HCT116 (cell line): ENCODE measurements around the gene LMLN. TPM values are rescaled to one million over a fixed set of nuclear protein-coding genes. Genes with fewer than 3 reads are reported as not detected.

Experiments
- ATAC-seq: fragments of 200-7000 bp; cut with Tn5 transposase; 2 replicates; pipeline ENCODE4 v1.9.1; 2020; ENCODE audit warnings: mild to moderate bottlenecking, moderate library complexity
- BruUV-seq: library from RNA; stranded (reverse); fragments of 400-500 nt; replicated peaks from 2 replicates; lab custom pipeline; 2021; lab: Mats Ljungman, UMichigan
- CTCF ChIA-PET: fragments of 300-600 bp; sonication (Branson Sonifier 250); formaldehyde crosslinking; loops from one replicate; lab custom pipeline; 2021; ENCODE audit warnings: antibody characterized with exemption; lab: Charles Lee
- POLR2A ChIA-PET: fragments of 300-600, 350-600 bp; sonication (Branson Sonifier 250); formaldehyde crosslinking; loops from one replicate; lab custom pipeline; 2021; ENCODE audit warnings: antibody characterized with exemption; lab: Charles Lee
- RAD21 ChIA-PET, 2 experiments: fragments of 300-600 bp; sonication (Branson Sonifier 250); formaldehyde crosslinking; loops; one replicate each; lab custom pipeline; 2023; ENCODE audit warnings: low total read pairs in 2 of 2; ENCODE audit not compliant: uncharacterized antibody in 2 of 2, unreplicated experiment in 2 of 2, low non-redundant PET in 1 of 2; lab: Charles Lee
- DNase-seq: peaks from one replicate; pipeline ENCODE4 v3.0.0-alpha.2; 2010; ENCODE audit warnings: low read depth, low spot score
- H2AFZ ChIP-seq: fragments of 200-600 bp; shearing (Covaris generic), sonication (generic); 2 replicates; pipeline ENCODE4 v1.6.1; 2017; ENCODE audit warnings: low read depth, mixed run types, mixed read lengths, antibody characterized with exemption, low read length; ENCODE audit not compliant: poor library complexity, severe bottlenecking
- H3K27ac ChIP-seq: 2 replicates; pipeline ENCODE4 v1.5.1; 2012; ENCODE audit warnings: low read depth, low read length
- H3K27me3 ChIP-seq: fragments of 200-600 bp; sonication (generic); 2 replicates; pipeline ENCODE4 v1.6.1; 2016; ENCODE audit warnings: mixed run types, low read length, mixed read lengths; ENCODE audit not compliant: insufficient read depth
- H3K36me3 ChIP-seq, 2 experiments: fragments of 200-500 bp in 1 of 2; fragments of 200-600 bp in 1 of 2; sonication (Bioruptor generic) in 1 of 2; sonication (generic) in 1 of 2; 2 replicates each; pipeline versions ENCODE4 v1.5.1 to v1.6.1; 2014 to 2016; ENCODE audit warnings: low read length in 2 of 2, inconsistent platforms in 1 of 2, mixed read lengths in 1 of 2, mixed run types in 1 of 2; ENCODE audit not compliant: insufficient read depth in 2 of 2, control insufficient read depth in 1 of 2
- H3K4me1 ChIP-seq, 2 experiments: fragments of 200-600 bp in 1 of 2; sonication (generic) in 1 of 2; 2 replicates each; pipeline versions ENCODE4 v1.5.1 to v1.6.1; 2012 to 2017; ENCODE audit warnings: low read length in 2 of 2, inconsistent platforms in 1 of 2, mild to moderate bottlenecking in 1 of 2, mixed read lengths in 1 of 2, mixed run types in 1 of 2, moderate library complexity in 1 of 2; ENCODE audit not compliant: insufficient read depth in 2 of 2, control insufficient read depth in 1 of 2
- H3K4me2 ChIP-seq: fragments of 200-600 bp; sonication (generic); 2 replicates; pipeline ENCODE4 v1.6.1; 2017; ENCODE audit warnings: mixed run types, low read length, mixed read lengths
- H3K4me3 ChIP-seq, 2 experiments: fragments of 200-600 bp in 1 of 2; sonication (generic) in 1 of 2; replicated peaks in 1 of 2; 2 replicates each; pipeline ENCODE4 v1.5.1; 2011 to 2016; ENCODE audit warnings: low read length in 2 of 2, control low read depth in 1 of 2, low read depth in 1 of 2, mild to moderate bottlenecking in 1 of 2, mixed read lengths in 1 of 2, mixed run types in 1 of 2
- H3K79me2 ChIP-seq: fragments of 200-600 bp; sonication (generic); 2 replicates; pipeline ENCODE4 v1.6.1; 2017; ENCODE audit warnings: mild to moderate bottlenecking, mixed run types, low read length, moderate library complexity, mixed read lengths; ENCODE audit not compliant: insufficient read depth
- H3K9ac ChIP-seq: fragments of 200-600 bp; sonication (generic); 2 replicates; pipeline ENCODE4 v1.6.1; 2016; ENCODE audit warnings: low read length, mixed read lengths
- H3K9me2 ChIP-seq: fragments of 200-600 bp; sonication (generic), shearing (Covaris generic); 2 replicates; pipeline ENCODE4 v1.6.1; 2017; ENCODE audit warnings: mixed run types, mild to moderate bottlenecking, moderate library complexity; ENCODE audit not compliant: insufficient read depth
- H3K9me3 ChIP-seq, 2 experiments: fragments of 200-500 bp in 1 of 2; fragments of 200-600 bp in 1 of 2; sonication (Bioruptor generic) in 1 of 2; sonication (generic) in 1 of 2; 2 replicates each; pipeline ENCODE4 v1.6.1; 2014 to 2017; ENCODE audit warnings: low read length in 2 of 2, mixed read lengths in 2 of 2, inconsistent platforms in 1 of 2, low read depth in 1 of 2, mild to moderate bottlenecking in 1 of 2, mixed run types in 1 of 2, moderate library complexity in 1 of 2; ENCODE audit not compliant: control insufficient read depth in 1 of 2, insufficient read depth in 1 of 2
- H4K20me1 ChIP-seq: fragments of 200-600 bp; sonication (generic), shearing (Covaris generic); 2 replicates; pipeline ENCODE4 v1.6.1; 2017; ENCODE audit warnings: mixed run types, mild to moderate bottlenecking, moderate library complexity; ENCODE audit not compliant: insufficient read depth
- EGR1 ChIP-seq: IDR thresholded peaks from 2 replicates; pipeline ENCODE4 v1.6.1; 2012; ENCODE audit warnings: low read depth
- EZH2 ChIP-seq: fragments of 200-600 bp; sonication (generic); IDR thresholded peaks from 2 replicates; pipeline ENCODE4 v1.6.1; 2017; ENCODE audit warnings: antibody characterized with exemption, mixed run types
- JUND ChIP-seq: IDR thresholded peaks from 2 replicates; pipeline ENCODE4 v1.6.1; 2012
- POLR2AphosphoS5 ChIP-seq: IDR thresholded peaks from 2 replicates; pipeline ENCODE4 v1.6.1; 2011; ENCODE audit warnings: mild to moderate bottlenecking, low read depth, low read length, moderate library complexity
- RAD21 ChIP-seq: IDR thresholded peaks from 2 replicates; pipeline ENCODE4 v1.6.1; 2012; ENCODE audit warnings: low read depth, mild to moderate bottlenecking
- SIN3A ChIP-seq: IDR thresholded peaks from 2 replicates; pipeline ENCODE4 v1.6.1; 2012; ENCODE audit warnings: low read depth
- SRF ChIP-seq: IDR thresholded peaks from 2 replicates; pipeline ENCODE4 v1.6.1; 2012; ENCODE audit warnings: low read depth
- intact Hi-C: fragments of 100-400 bp; cut with micrococcal nuclease; formaldehyde crosslinking; loops from 2 replicates; pipeline ENCODE4 v1.10.0; 2022
- total RNA-seq: library from RNA; stranded (reverse); gene quantifications from one replicate; pipeline ENCODE4 v1.2.1, GENCODE V29; 2021; ENCODE audit not compliant: unreplicated experiment
- TF ChIP-seq, protein P1 (sequence below): IDR thresholded peaks from 2 replicates; pipeline ENCODE4 v1.6.1; 2012
- TF ChIP-seq, protein P2 (sequence below): IDR thresholded peaks from 2 replicates; pipeline ENCODE4 v1.6.1; 2012; ENCODE audit warnings: low read depth
- TF ChIP-seq, protein P3 (sequence below): IDR thresholded peaks from 2 replicates; pipeline ENCODE4 v1.6.1; 2011; ENCODE audit warnings: mild to moderate bottlenecking, low read length, moderate library complexity; ENCODE audit not compliant: insufficient replicate concordance; ENCODE audit errors: extremely low read depth

Gene LMLN
- total RNA-seq, 1 experiment from 2014 or later = 7.2 TPM

DNA sequence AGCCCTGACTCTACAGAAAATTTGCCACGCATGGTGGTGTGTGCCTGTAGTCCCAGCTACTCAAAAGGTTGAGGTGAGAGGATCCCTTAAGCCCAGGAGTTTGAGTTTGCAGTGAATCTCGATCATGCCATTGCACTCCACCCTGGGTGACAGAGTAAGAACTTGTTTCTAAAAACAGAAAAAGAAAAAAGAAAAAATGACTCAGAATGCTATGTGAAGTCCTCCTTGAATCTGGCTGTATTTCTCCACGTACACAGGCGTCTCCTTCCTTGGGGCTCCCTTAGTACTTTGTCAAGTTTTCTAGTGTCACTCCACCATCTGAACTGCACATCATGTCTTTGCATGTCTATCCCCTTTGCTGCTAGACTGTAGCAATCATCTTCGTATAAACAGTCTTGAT lies 104.4 kb downstream of the LMLN start:
- Histone ChIP-seq H3K27ac (no peak overlapping the region), H3K9me2 (no peaks in the 10 kb centered on the region), H3K27me3 (no peaks in the 10 kb centered on the region), H3K4me1 (no peaks in the 10 kb centered on the region), H4K20me1 (no peaks in the 10 kb centered on the region), H3K9ac (no peak overlapping the region), H2AFZ (no peak overlapping the region), H3K9me3 (no peaks in the 10 kb centered on the region), H3K79me2 (no peaks in the 10 kb centered on the region), H3K4me2 (no peak overlapping the region), H3K36me3 (no peaks in the 10 kb centered on the region), H3K4me3 (no peak overlapping the region)
- TF ChIP-seq RAD21 (no peak), SRF (no peak), JUND (no peak), EGR1 (no peak), POLR2AphosphoS5 (no peak), SIN3A (no peak), EZH2 (no peak)
- TF ChIP-seq, protein P1, sequence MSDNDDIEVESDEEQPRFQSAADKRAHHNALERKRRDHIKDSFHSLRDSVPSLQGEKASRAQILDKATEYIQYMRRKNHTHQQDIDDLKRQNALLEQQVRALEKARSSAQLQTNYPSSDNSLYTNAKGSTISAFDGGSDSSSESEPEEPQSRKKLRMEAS = no peak
- TF ChIP-seq, protein P2, sequence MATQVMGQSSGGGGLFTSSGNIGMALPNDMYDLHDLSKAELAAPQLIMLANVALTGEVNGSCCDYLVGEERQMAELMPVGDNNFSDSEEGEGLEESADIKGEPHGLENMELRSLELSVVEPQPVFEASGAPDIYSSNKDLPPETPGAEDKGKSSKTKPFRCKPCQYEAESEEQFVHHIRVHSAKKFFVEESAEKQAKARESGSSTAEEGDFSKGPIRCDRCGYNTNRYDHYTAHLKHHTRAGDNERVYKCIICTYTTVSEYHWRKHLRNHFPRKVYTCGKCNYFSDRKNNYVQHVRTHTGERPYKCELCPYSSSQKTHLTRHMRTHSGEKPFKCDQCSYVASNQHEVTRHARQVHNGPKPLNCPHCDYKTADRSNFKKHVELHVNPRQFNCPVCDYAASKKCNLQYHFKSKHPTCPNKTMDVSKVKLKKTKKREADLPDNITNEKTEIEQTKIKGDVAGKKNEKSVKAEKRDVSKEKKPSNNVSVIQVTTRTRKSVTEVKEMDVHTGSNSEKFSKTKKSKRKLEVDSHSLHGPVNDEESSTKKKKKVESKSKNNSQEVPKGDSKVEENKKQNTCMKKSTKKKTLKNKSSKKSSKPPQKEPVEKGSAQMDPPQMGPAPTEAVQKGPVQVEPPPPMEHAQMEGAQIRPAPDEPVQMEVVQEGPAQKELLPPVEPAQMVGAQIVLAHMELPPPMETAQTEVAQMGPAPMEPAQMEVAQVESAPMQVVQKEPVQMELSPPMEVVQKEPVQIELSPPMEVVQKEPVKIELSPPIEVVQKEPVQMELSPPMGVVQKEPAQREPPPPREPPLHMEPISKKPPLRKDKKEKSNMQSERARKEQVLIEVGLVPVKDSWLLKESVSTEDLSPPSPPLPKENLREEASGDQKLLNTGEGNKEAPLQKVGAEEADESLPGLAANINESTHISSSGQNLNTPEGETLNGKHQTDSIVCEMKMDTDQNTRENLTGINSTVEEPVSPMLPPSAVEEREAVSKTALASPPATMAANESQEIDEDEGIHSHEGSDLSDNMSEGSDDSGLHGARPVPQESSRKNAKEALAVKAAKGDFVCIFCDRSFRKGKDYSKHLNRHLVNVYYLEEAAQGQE = no peak
- TF ChIP-seq, protein P3, sequence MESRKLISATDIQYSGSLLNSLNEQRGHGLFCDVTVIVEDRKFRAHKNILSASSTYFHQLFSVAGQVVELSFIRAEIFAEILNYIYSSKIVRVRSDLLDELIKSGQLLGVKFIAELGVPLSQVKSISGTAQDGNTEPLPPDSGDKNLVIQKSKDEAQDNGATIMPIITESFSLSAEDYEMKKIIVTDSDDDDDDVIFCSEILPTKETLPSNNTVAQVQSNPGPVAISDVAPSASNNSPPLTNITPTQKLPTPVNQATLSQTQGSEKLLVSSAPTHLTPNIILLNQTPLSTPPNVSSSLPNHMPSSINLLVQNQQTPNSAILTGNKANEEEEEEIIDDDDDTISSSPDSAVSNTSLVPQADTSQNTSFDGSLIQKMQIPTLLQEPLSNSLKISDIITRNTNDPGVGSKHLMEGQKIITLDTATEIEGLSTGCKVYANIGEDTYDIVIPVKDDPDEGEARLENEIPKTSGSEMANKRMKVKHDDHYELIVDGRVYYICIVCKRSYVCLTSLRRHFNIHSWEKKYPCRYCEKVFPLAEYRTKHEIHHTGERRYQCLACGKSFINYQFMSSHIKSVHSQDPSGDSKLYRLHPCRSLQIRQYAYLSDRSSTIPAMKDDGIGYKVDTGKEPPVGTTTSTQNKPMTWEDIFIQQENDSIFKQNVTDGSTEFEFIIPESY = no peak
- ChIA-PET CTCF (no interaction called here), RAD21 (no interaction called here), POLR2A (no interaction called here)
- intact Hi-C loops = no loop called here
- no TSS peak for BruUV-seq
- no peak for DNase-seq
- ATAC-seq = no peak
